GM12874 (cell line): ENCODE results near the gene N4BP2L1.
A peak's percentile ranks its signal among the peaks of the same experiment; 100 is the strongest.

Experiments
- TF ChIP-seq, protein P1 (sequence below): IDR thresholded peaks from 2 replicates; pipeline ENCODE4 v1.5.1; 2011; ENCODE audit warnings: low read depth, mild to moderate bottlenecking, control low read depth, low read length, moderate library complexity; ENCODE audit not compliant: insufficient read depth

Gene N4BP2L1

DNA sequence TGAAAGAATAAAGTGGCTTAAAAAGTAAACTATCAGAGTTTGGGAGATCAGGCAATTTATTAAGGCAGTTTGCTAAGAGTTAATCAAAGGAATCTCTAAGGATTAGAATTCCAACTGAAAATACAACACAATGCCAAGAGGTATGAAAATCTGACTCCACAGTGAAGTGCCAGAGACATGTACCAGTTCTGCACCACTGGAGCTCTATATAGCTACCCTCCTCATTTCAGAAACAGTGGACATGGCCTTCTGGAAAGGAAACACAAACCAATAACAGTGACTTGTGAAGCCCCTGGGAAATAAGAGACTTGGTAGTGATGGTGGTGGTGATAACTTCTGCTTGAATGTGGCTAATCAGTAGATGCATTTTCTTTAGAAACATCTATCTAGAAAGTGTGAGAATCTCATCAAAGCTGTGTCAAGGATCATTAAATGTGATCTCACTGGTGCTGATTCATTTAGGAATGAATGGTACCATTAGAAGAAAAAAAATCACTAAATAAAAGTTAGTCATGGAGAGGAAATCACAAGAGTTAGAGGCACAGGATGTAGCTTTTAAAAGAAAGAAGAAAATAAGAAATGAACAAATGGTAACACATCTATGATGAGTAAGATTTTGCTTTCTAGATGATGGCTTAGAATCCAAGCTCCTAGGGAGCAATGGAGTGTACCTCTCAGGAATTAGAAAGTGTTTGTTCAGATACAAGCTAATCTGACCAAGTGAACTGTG is 20.1 kb upstream of the N4BP2L1 start:
- TF ChIP-seq, protein P1, sequence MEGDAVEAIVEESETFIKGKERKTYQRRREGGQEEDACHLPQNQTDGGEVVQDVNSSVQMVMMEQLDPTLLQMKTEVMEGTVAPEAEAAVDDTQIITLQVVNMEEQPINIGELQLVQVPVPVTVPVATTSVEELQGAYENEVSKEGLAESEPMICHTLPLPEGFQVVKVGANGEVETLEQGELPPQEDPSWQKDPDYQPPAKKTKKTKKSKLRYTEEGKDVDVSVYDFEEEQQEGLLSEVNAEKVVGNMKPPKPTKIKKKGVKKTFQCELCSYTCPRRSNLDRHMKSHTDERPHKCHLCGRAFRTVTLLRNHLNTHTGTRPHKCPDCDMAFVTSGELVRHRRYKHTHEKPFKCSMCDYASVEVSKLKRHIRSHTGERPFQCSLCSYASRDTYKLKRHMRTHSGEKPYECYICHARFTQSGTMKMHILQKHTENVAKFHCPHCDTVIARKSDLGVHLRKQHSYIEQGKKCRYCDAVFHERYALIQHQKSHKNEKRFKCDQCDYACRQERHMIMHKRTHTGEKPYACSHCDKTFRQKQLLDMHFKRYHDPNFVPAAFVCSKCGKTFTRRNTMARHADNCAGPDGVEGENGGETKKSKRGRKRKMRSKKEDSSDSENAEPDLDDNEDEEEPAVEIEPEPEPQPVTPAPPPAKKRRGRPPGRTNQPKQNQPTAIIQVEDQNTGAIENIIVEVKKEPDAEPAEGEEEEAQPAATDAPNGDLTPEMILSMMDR: no peak

DNA sequence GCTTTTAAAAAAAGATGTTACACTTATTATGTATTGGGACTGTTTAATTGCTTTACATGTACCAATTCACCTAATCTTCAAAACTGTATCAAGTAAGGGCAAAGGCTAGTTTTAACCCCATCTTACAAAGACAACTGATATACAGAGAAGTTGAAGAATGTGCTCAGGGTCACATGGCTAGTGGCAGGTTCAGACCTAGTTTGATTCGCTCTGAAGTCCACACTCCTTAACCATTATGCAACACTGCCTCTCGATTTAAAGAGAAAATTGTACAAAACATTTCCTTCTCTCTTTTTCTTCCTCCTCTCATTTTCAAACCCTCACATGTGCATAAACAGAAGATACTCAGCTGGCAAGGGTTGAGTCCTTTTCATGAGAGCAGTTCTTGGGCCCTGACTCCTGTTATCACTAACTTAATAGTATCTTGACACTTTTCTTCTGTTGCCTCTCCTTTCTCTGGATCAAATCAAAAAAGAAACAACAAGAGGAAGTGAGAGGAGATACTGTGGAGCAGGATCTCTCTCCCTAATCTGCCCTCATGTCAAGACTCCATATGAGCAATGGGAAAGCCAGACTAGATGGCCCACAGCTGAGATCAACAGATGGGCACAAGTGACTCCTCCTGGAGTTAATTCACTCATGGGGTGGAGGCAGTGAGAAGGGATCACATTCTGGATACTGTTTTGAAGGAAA is 19.0 kb upstream of the N4BP2L1 start:
- TF ChIP-seq, protein P1: no peak

DNA sequence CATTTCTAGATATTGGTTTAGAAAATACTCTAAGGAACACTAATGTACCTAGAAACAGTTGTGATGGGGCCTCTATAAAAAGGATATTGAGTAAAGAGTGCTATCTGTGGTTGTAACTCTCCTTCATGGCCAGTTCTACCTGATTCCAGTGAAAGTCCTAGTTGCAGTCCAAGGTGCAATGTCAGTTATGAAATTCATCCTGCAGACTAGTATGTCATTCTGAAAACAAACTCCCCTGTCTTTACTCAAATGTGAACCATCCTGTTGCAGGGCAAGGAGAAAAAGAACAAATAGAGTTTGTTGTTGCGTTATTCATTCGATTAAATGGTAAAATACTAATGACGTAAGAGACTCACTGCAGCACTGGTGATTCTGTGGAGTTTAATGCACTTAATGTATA is 18.3 kb upstream of the N4BP2L1 start:
- TF ChIP-seq, protein P1: no peak

DNA sequence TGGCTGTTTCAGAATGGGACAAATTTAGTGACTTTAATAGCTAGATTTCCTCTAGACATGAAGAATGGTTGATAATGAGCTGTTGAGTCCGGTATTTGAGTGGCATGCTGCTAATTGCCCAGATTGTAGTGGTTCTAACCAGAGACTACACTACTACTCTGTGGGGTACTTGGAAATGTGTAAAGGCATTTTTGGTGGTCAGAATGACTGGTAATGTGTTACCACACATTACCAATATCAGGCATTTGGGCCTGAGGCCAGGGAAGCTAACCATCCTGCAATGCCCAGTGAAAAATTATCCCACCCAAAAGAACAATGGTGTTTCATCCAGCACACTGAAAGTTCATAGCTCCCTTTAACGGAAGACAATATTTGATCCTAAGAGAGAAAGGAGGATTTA is 17.5 kb upstream of the N4BP2L1 start:
- TF ChIP-seq, protein P1: no peak

DNA sequence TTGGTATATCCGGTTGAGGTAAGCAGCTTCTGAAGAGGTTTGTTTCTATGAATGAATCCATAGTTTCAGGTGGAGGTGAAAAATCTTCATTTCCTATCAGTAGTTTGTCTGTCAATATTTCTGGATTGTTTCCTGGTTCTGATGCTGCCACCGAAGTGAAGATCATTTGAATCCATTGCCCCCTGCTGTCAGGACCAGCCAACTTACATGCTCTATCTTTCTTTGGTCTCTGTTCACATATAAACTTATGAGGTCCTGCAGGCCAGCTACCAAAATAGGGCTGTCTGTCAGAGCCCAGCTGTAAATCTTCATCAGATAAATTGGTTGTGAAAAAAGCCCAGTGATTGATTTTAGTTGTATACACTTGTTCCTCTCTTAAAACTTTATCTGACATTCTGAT is 15.2 kb upstream of the N4BP2L1 start:
- TF ChIP-seq, protein P1: peak; percentile 47; the same call in 1 of the 2 replicates

DNA sequence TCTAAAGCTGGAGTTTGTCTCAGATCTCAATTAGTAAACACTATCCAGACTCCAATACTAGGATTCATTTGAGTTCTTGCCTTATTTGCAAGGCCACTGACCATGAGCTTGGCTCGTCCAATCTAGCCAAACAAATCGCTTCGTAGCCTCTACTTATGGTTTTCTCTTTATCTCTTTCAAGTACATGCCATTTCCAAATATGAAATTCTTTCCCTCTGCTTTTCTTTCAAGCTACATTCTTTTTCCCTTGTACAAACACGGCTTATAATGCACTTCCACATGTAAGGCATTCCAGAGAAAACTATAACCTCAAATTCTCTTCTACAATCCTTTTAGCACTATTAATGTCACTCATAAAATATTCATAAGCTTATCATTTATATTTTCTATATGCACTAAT is 10.9 kb upstream of the N4BP2L1 start:
- TF ChIP-seq, protein P1: no peak

DNA sequence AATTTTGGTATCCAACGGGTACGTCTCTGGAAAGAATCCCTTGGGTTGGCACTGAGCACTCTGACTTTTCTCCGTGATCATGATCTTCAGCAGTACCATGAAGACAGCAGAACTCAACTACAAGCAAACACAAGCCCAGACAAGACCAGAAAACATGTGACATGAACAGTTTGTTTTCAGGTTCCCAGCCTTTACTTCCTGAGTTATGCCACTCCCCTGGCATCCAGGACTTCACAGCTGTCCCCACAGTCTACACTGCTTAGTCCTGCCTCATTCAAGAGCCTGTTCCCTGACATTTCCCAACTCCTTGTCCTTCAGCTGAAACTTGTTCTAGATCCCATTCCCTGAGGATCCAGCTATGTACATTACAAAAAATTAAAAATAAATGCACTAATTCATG is 4.9 kb upstream of the N4BP2L1 start:
- TF ChIP-seq, protein P1: no peak
